DMS79 treated with DMSO at 0.1 percent for 48 hours (cell line): ENCODE data around the gene CD2AP.
"Not testable (repeated sequence)": the region's sequence is repeated elsewhere in the genome, so short reads cannot be mapped to it uniquely, and the experiment has no call there.

Experiments
- DNase-seq: peaks from one replicate; lab custom pipeline; 2025; lab: John Stamatoyannopoulos, UW

Gene CD2AP

DNA sequence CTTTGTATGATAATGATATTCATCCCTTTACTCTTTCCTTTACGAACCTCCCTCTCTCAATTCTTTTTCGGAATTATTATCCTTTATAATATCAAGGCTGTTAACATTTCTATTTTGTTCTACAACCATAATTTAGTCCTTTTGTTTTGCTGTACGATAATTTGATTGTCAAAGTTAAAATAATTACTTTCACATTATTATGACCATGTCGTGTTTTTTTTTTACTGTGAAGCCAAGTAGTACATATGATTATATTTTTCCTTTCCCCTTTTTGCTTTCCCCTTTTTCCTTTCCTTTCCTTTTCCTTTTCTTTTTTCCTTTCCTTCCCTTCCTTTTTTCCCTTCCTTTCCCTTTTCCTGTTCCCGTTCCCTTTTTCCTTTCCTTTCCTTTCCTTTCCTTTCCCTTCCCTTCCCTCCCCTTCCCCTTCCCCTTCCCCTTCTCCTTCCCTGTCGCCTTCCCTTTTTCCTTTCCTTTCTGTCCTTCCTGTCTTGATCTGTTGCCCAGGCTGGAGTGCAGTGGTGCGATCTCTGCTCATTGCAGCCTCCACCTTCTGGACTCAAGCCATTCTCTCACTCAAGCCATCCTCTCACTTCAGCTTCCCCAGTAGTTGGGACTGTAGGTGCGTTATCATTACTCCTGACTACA lies 19.5 kb downstream of the CD2AP start:
- DNase-seq: no peak

DNA sequence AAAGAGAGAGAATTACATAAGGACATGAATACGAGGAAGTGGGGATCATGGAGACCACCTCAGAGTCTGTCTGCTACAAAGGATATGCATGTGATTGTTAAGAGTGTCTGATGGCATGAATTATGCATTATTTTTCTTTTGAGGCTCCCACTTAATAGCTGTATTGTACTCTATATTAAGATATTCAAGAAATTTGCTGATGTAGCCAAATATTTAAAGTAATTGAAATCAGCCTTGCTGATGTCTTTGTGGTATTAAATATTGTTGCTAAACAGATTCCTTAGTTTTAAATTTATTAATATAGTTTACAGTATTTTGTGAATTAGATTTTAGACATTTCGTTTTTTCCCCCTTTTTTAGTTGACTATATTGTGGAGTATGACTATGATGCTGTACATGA lies 25.3 kb downstream of the CD2AP start:
- DNase-seq: no peak

DNA sequence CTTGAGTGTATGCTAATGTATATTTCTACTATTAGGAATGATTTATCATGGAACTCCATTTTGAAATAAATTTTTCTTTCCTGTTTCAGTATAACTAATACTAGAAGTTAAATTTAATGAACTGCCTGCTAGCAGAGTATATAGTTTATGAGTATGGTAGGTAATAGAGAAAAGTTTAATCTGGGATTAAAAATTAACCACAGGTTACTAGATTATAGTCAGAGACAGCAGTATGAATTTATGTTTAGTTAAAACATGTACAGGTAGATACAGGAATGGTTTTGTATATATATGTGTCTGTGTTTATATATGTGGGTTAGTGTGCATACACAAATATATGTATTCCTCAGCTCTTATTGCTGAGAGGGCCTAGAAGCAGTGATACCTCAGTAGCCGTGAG lies 32.3 kb downstream of the CD2AP start:
- DNase-seq: no peak

DNA sequence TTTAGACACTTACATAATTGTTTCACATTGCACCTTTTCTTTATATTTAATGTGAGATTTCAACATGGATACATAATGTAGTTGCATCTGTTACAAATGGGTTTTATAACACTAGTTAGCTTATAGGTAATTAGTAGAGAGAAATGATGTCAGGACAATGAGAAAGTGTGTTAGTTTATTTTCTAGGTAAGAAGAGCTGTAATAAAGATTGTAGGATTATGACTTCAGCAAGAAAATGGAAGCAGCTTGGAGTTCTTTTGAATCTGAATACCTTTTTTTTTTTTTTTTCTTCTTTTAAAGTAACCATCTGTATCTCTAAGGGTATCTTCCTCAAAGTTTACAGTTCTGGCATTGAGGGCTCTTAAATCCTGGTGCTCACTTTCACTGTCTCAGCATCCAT lies 35.3 kb downstream of the CD2AP start:
- DNase-seq: no peak

DNA sequence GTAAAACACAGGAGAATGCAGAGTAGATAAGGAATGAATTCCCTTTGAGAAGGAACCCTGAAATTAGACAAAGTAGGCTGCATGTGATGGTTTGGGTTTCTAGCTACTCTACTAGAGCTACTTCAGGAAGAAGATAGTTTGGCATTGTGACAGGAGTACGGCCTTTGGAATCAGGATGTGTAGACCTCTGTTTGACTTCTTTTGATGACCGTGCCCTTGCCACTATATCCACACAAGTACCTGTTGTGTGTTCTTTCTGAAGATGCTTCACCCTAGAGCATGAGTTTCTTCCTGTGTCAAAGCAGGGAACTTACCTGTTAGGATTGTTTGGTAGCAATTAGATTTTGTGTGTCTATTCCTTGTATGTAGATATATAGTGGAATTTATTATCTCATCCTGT lies 41.7 kb downstream of the CD2AP start:
- no peak for DNase-seq

DNA sequence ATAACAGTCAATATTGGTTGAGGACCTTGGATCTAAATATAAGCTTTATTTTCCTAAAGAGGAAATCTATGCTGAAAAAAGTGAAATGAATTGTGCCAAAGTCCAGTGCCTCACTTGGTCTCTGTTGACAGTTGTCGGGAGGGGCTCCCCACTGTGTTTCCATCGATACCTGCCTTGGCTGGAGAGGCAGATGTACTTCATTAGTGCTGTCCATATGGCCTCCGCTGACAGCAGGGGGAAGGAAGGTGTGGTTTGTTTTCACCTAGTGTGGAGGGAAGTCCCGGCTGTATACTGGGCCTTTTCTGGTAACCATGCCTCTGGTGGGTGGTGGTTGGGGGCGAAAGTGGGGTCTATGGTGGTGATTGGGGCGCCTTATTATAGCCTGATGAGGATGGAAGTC lies 42.7 kb downstream of the CD2AP start:
- no peak for DNase-seq

DNA sequence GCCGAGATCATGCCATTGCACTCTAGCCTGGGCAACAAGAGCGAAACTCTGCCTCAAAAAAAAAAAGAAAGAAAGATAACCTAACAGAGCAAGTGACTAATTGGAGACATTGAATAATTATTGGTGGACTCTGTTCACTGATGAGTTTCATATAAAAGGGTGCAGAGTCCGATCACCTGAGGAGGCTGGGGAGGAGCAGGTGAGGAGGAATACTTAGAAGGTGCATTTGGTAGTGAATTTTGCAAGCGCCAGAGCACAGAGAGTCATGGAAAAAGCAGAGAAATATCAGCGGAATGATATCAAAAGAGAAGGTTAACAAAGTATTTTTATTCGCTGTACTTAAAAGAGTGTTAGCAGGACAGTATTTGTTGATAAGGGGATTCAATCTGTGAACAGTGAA lies 44.4 kb downstream of the CD2AP start:
- DNase-seq: no peak

DNA sequence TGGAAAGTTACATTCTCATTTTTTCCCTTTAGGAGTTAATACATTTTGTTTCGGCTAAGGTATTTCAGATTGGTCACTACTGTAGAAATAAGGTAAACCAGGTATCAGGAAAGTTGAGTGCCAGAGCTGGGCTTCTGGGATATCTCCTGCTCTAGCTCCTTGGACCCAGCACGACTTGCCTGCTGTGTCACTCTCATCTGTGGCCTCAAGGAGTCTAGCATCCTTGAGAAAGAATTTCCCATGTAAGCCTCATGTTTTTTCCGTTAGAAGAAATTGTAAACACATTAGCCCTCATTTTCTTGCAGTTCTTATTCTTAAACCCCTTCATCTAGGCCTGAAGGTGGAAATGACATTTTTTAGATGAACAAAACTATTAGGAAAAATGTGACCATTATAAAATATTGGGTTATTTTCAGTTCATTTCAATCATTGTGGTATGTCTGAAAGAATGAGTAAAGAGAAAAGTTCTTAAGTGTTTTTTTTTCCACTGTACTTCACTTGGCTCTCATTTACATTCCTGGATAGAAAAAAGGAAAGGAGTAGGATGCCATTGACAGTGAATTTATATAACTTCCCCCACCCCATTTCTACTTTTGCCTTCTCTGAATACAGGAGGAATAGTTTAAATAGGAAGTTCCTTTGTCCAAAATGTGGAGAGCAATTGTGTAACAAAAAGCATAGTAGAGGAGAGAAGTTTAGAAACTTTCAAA lies 46.7 kb downstream of the CD2AP start:
- no peak for DNase-seq

DNA sequence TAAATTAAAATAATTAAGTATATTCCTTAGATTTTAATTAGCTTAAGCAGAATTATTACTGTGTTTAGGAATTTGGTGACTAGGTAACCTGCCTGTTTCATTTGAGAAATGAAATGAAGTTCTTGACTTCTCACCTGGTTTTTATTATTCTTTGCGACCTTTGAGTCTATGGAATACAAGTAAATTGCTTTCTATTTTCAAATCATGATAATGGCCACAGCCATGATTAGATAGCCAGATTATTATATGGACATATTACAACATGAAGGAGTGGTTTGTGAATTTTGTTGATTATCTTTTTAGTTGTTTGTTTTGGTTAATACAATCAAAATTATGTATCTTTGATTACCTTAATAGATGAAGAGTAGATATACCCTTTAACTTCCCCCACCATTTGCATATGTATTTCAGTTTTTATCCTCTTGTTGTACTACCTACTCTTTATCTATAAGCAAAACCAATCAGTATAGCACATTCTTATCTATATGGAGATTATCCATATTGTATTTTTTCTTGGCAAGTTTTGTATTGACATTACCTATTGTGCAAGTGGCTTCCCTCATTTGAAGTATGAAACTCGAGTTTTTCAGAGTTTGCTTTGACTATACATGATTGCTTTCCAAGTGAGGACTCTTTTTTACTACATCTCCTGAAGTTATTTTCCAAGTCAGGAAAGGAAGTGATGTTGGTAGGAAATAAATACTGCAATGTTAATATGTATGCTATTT lies 47.9 kb downstream of the CD2AP start:
- DNase-seq: no peak

DNA sequence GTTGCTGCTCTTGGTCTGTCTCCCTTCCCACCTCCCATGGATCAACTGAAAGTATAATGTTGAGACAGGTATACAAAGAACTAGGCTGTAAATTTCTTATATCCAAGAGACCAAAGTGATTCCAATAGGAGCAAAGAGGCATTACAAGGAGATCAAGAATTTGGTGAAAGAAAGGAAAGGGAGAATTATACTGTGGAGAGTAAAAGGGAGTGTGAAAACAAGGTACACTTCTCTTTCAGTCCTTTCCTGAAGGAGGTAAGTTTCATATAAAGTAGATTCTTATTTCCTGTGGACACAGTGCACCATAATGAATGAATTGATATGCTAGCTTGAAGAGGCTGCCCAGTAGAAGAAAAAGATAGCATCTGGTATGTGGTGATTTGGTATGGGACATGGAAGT lies 49.7 kb downstream of the CD2AP start:
- no peak for DNase-seq

DNA sequence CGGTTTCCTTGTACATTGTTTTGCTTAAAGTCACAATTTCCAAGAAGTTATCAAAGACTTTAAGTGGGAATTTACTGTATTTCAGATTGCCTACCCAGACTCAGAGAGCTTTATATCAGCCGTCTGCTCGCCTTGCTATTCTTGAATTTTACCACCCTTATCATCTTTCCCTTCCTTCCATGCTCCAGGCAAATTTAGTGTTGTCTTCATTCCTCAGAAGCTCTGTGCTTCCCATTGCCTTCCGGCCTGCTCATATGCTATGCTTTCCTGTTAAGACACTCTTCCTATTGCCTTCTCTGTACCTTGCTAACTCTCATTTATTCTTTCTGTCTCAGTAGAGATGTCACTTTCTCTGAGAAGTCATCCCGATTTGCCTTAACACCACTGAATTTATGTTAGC lies 52.1 kb downstream of the CD2AP start:
- DNase-seq: no peak

DNA sequence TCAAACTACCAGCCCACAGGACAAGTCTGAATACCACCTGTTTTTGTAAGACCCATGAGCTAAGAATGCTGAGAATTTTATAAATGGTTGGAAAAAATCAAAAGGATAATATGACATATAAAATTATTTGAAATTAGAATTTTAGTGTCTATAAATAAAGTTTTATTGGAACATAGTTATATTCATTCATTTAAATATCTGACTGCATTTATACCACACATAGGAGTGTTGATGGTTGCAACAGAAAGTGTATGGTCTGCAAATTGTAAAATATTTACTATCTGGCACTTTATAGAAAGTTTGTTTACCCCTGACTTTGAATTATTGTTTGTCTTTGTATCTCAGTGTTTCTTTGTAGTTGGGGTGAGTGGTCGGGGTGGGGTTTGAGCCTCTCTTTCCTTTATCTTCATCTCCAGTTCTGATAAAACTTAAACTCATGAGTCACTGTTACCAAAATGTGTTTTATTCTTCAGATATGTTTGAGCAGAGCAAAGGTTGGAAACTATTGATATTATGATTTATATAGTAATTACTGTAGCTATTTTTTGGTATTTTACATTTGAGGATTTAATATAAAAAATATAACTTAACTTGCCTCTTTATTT lies 55.5 kb downstream of the CD2AP start:
- no peak for DNase-seq

DNA sequence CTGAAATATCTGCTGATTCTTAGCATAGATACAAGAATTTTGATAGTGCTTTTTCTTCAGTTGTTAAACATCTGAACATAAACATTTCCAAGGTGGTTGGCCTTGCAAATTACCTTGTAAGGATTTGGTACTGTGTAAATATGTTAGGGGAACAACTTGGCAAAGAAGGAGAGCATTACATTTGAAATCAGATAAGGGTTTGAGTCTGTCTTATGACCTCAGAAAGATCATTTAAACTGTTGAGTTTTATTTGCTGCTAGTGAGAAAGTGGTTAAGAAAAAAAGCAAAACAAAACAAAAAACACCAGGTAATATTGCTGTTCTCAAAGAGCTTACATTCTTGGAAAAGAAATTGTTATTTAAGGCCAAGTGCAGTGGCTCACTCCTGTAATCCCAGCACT lies 56.5 kb downstream of the CD2AP start:
- no peak for DNase-seq

DNA sequence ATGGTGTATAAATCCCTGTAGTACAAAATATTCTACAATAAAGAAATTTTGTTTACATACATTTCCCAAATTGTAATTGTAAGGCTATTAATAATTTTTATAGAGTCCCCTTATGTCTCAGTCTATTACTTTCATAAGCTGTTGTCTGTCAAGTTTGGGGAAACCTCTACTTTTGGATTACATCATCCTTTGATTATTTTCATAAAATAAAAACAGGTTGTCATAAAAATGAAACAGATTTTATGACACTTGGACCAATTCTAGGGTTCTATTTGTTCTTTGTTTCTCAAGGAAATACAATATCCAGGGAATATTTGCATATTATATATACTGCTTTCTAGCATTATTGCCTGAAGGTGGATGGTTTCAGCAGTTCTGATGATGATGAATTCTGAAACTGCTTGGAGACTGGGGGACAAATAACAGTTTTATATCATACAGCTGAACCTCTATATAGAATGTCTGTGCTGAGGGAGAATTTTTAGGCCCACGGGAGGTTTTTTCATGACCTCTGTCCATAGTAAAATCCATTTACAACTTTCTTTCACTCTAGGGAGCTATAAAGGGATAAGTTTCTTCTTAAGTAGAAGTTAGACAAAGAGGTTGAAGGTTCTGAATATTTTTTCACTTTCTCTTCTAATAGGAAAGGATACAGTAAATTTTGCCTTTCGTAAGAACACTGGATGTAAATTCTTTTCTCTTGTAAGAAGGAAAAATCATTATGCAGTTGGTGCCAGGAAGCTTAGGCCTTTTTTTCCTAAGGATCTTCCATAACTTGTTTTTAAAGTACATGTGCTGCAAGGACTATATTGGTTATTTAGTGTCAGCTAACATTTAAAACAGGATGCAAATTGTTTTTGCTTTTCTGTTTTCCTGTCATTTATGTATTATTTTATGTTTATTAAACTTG lies 58.0 kb downstream of the CD2AP start:
- DNase-seq: no peak

DNA sequence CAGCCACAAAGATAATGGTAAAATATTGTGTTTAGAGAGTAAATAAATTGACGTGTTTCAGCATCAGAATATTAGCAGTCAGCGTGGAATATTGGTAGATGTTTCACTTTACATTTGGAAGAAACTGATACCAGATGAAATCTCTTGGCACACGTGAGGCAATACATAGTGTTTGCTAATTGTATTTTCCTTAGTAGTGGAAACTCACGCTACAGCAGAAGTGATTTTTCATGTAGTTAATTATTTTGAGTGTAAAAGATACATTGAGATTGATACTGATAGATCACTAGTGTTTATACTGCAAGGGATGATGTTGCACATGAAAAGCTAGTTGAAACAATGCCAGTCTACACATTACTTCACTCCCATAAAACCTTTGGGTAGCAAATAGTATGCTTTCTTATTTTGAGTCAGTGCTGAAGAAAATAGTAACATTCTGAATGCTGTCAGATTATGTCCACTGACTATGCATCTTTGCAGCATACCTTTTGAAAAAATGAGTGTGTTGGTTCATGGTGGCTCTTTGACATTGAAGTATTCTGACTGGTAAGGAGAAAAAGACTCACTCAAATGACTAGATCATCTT lies 59.3 kb downstream of the CD2AP start:
- no peak for DNase-seq

DNA sequence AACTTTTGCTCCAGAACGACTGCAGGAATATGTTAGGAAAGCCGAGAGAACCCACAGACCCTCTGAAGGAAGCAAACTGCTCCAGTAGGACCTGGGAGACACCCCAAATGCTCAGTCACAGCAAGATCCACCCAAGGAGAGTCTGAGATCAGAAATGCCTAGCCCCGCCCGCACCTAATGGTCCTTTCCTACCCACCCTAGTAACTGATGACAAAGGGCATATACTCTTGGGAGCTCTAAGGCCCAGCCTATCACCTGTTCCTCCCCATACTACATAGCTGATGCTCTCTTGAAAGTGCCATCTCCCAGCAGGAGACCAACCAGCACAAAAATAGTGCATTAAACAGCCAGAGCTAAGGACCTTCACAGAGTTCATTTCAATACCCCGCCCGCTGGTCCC lies 67.6 kb downstream of the CD2AP start:
- no peak for DNase-seq

DNA sequence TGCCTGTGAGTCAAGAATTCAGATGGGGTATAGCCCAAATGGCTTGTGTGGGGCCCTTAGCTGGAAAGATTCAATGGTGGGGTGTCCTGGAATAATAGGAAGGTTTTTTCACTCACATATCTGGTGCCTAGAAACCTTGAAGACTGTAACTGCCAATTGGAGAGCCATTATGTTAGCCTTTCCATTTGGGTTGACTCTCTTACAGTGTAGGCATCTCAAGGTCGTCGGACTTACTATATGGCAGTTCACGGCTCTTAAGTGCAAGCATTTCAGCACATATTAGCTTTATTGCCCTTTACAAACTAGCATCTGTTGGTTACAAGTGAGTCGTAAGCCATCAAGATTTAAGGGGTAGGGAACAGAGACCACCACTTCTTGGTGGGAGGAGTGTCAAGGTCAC lies 74.1 kb downstream of the CD2AP start:
- no peak for DNase-seq

DNA sequence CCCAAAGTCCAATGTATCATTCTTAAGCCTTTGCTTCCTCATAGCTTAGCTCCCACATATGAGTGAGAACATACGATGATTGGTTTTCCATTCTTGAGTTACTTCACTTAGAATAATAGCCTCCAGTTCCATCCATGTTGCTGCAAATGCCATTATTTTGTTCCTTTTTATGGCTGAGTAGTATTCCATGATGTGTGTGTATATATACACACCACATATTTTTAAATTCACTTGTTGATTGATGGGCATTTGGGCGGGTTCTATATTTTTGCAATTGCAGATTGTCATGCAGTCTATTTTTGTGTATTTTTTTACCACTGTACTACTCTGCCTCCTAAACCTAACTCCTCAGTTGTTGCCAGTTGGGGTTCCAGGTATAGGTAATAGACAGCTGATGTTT lies 74.7 kb downstream of the CD2AP start:
- no peak for DNase-seq

DNA sequence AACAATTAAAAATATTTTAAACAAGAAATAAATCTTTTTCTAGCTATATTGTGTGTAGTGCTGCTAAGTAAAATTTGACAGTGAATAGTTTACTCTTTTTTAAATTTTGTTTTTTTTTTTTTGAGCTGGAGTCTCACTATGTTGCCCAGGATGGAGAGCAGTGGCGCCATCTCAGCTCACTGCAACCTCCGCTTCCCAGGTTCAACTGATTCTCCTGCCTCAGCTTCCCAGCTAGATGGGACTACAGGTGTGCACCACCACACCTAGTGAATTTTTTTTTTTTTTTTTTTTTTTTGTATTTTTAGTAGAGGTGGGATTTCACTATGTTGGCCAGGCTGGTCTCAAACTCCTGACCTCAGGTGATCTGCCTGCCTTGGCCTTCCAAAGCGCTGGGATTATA lies 75.7 kb downstream of the CD2AP start:
- DNase-seq: not testable (repeated sequence)

DNA sequence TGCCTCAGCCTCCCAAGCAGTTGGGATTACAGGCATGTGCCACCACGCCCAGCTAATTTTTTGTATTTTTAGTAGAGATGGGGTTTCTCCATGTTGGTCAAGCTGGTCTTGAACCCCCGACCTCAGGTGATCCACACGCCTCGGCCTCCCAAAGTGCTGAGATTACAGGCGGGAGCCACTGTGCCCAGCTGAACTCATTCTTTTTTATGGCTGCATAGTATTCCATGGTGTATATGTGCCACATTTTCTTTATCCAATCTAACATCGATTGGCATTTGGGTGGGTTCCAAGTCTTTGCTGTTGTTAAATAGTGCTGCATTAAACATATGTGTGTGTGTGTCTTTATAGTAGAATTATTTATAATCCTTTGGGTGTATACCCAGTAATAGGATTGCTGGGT lies 78.9 kb downstream of the CD2AP start:
- DNase-seq: not testable (repeated sequence)

DNA sequence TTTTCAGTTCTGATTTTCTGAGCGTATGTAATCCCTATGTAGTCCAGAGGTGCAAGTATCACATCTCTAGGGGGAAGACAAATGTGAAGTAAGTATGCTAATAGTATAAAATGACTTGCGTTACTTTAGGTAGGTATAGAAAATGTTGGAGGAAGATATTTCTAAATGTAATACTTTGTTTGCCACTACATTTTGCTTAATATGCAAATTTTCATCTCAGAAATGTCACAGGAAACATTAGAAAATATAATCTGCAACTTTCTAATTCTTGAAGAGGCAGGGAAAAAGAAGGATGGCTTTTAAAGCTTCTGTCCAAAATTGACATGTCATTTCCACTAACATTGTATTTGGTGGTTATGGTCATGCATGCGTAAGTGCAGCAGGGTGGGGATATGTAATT lies 85.6 kb downstream of the CD2AP start:
- DNase-seq: no peak

DNA sequence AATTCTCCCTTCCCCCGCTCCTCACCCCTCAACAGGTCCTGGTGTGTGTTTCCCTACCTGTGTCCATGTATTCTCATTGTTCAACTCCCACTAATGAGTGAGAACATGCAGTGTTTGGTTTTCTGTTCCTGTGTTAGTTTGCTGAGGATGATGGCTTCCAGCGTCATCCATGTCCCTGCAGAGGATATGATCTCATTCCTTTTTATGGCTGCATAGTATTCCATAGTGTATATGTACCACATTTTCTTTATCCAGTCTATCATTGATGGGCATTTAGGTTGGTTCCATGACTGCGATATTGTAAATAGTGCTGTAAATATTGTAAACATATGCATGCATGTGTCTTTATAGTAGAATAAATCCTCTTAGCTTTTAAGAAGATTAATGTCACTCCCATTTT lies 89.0 kb downstream of the CD2AP start:
- DNase-seq: not testable (repeated sequence)
